ENCODE results near the gene LRRC4C.
"Not testable (repeated sequence)": the region's sequence is repeated elsewhere in the genome, so short reads cannot be mapped to it uniquely, and the experiment has no call there.

The LRRC4C gene

GRCh38 chr11:41039592-41039991, 419.9 kb downstream of the LRRC4C start:
- no peaks in the 10 kb centered on the region for H3K9me2 ChIP-seq (ENCODE audit: low read depth, low read length)
- TF ChIP-seq, protein P1, sequence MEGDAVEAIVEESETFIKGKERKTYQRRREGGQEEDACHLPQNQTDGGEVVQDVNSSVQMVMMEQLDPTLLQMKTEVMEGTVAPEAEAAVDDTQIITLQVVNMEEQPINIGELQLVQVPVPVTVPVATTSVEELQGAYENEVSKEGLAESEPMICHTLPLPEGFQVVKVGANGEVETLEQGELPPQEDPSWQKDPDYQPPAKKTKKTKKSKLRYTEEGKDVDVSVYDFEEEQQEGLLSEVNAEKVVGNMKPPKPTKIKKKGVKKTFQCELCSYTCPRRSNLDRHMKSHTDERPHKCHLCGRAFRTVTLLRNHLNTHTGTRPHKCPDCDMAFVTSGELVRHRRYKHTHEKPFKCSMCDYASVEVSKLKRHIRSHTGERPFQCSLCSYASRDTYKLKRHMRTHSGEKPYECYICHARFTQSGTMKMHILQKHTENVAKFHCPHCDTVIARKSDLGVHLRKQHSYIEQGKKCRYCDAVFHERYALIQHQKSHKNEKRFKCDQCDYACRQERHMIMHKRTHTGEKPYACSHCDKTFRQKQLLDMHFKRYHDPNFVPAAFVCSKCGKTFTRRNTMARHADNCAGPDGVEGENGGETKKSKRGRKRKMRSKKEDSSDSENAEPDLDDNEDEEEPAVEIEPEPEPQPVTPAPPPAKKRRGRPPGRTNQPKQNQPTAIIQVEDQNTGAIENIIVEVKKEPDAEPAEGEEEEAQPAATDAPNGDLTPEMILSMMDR (IDR thresholded peaks at IDR 0.05; ENCODE audit: low read length): no peak
- TF ChIP-seq EZH2 (IDR thresholded peaks at IDR 0.05; ENCODE audit: borderline replicate concordance, low read length): no peak
- H3K4me2 ChIP-seq (ENCODE audit: low read length): no peak overlapping the region

DNA sequence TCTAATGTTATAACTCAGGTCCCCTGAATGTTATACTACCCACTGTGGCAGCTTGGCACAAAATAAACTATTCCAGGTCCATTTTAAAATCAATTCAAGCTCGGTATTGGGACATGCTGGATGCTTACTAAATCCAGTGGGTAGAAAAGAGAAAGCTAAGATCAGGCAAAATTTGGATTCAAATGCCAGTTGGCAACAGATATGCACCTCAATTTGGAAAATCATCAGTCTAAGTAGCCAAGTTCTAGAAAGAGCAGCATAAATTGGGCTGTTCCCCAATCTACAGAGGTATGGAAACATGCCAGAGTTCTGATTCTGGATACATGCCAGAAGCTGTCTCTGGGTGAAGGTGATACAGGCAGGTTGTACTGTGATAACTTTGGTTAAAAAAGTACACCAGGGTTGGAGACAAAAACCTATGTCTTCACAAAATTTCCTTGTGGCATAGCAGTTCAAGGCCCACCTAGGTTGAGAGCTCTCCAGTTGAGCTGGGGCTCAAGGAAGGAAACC, 427.8 kb downstream of the LRRC4C start:
- Histone ChIP-seq H3K27me3 (ENCODE audit: insufficient read depth, low read length) (no peaks in the 10 kb centered on the region), H3F3A (ENCODE audit: insufficient read depth, low read length) (no peaks in the 10 kb centered on the region), H3K9me2 (ENCODE audit: low read depth, low read length) (no peaks in the 10 kb centered on the region), H4K20me1 (ENCODE audit: insufficient read depth, low read length) (no peaks in the 10 kb centered on the region), H3K4me1 (ENCODE audit: insufficient read depth, low read length, severe bottlenecking) (no peaks in the 10 kb centered on the region), H3K36me3 (ENCODE audit: insufficient read depth, low read length) (no peaks in the 10 kb centered on the region), H2AFZ (ENCODE audit: low read length) (no peak overlapping the region), H3K9me3 (ENCODE audit: low read length) (no peaks in the 10 kb centered on the region), H3K4me3 (ENCODE audit: low read depth, low read length, poor library complexity, severe bottlenecking) (no peak overlapping the region), H3K27ac (ENCODE audit: low read depth, low read length, poor library complexity, severe bottlenecking) (no peak overlapping the region), H3K79me2 (ENCODE audit: insufficient read depth, low read length) (no peaks in the 10 kb centered on the region), H3K4me2 (ENCODE audit: low read length) (no peak overlapping the region), H3K9ac (ENCODE audit: low read length) (no peak overlapping the region)
- TF ChIP-seq EZH2 (IDR thresholded peaks at IDR 0.05; ENCODE audit: borderline replicate concordance, low read length): no peak
- TF ChIP-seq, protein P1 (IDR thresholded peaks at IDR 0.05; ENCODE audit: low read length): no peak

More at GRCh38 chr11:41039592-41039991, 419.9 kb downstream of the LRRC4C start:
- H4K20me1 ChIP-seq (ENCODE audit: insufficient read depth, low read length): no peaks in the 10 kb centered on the region
- H3K9ac ChIP-seq (ENCODE audit: low read length): no peak overlapping the region
- H3K27me3 ChIP-seq (ENCODE audit: insufficient read depth, low read length): no peaks in the 10 kb centered on the region
- H3K27ac ChIP-seq (ENCODE audit: low read depth, low read length, poor library complexity, severe bottlenecking): no peak overlapping the region
- no peaks in the 10 kb centered on the region for H3K4me1 ChIP-seq (ENCODE audit: insufficient read depth, low read length, severe bottlenecking)
- no peaks in the 10 kb centered on the region for H3K9me3 ChIP-seq (ENCODE audit: low read length)
- no peaks in the 10 kb centered on the region for H3F3A ChIP-seq (ENCODE audit: insufficient read depth, low read length)
- H3K4me3 ChIP-seq (ENCODE audit: low read depth, low read length, poor library complexity, severe bottlenecking): no peak overlapping the region
- no peaks in the 10 kb centered on the region for H3K36me3 ChIP-seq (ENCODE audit: insufficient read depth, low read length)
- H2AFZ ChIP-seq (ENCODE audit: low read length): no peak overlapping the region; the same call in 1 of the 2 replicates
- H3K79me2 ChIP-seq (ENCODE audit: insufficient read depth, low read length): no peaks in the 10 kb centered on the region

GRCh38 chr11:41020259-41020658, 439.2 kb downstream of the LRRC4C start:
- Histone ChIP-seq H3K9me2 (ENCODE audit: low read depth, low read length) (no peaks in the 10 kb centered on the region), H3K4me2 (ENCODE audit: low read length) (no peak overlapping the region), H4K20me1 (ENCODE audit: insufficient read depth, low read length) (no peaks in the 10 kb centered on the region), H3K9ac (ENCODE audit: low read length) (no peak overlapping the region), H2AFZ (ENCODE audit: low read length) (no peak overlapping the region), H3F3A (ENCODE audit: insufficient read depth, low read length) (no peaks in the 10 kb centered on the region), H3K4me3 (ENCODE audit: low read depth, low read length, poor library complexity, severe bottlenecking) (no peak overlapping the region), H3K36me3 (ENCODE audit: insufficient read depth, low read length) (no peaks in the 10 kb centered on the region), H3K4me1 (ENCODE audit: insufficient read depth, low read length, severe bottlenecking) (no peaks in the 10 kb centered on the region), H3K27me3 (ENCODE audit: insufficient read depth, low read length) (no peaks in the 10 kb centered on the region), H3K27ac (ENCODE audit: low read depth, low read length, poor library complexity, severe bottlenecking) (no peak overlapping the region), H3K79me2 (ENCODE audit: insufficient read depth, low read length) (no peaks in the 10 kb centered on the region), H3K9me3 (ENCODE audit: low read length) (no peaks in the 10 kb centered on the region)
- TF ChIP-seq EZH2 (IDR thresholded peaks at IDR 0.05; ENCODE audit: borderline replicate concordance, low read length): no peak
- TF ChIP-seq, protein P1 (IDR thresholded peaks at IDR 0.05; ENCODE audit: low read length): no peak

DNA sequence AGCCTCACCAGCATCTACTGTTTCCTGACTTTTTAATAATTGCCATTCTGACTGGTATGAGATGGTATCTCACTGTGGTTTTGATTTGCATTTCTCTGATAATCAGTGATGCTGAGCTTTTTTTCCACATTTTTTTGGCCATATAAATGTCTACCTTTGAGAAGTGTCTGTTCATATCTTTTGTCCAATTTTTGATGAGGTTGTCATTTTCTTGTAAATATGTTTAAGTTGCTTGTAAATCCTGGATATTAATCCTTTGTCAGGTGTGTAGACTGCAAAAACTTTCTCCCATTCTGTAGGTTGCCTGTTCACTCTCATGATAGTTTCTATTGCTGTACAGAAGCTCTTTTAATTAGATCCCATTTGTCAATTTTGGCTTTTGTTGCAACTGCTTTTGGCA, 439.8 kb downstream of the LRRC4C start:
- not testable (repeated sequence) for H3K9ac ChIP-seq (ENCODE audit: low read length); H3K27ac ChIP-seq (ENCODE audit: low read depth, low read length, poor library complexity, severe bottlenecking); H3K79me2 ChIP-seq (ENCODE audit: insufficient read depth, low read length); H3K27me3 ChIP-seq (ENCODE audit: insufficient read depth, low read length); H3F3A ChIP-seq (ENCODE audit: insufficient read depth, low read length); H3K4me2 ChIP-seq (ENCODE audit: low read length); H2AFZ ChIP-seq (ENCODE audit: low read length); H3K4me1 ChIP-seq (ENCODE audit: insufficient read depth, low read length, severe bottlenecking); H3K36me3 ChIP-seq (ENCODE audit: insufficient read depth, low read length); H4K20me1 ChIP-seq (ENCODE audit: insufficient read depth, low read length); H3K4me3 ChIP-seq (ENCODE audit: low read depth, low read length, poor library complexity, severe bottlenecking); H3K9me2 ChIP-seq (ENCODE audit: low read depth, low read length); H3K9me3 ChIP-seq (ENCODE audit: low read length)

Measured in OCI-LY1 (cell line).